PC-3 (cell line): Measurements from ENCODE around the gene POLDIP2. TPM values are rescaled to one million over a fixed set of nuclear protein-coding genes. Genes with fewer than 3 reads are reported as not detected.

Experiments used
- ATAC-seq: fragments of 200-7000 bp; cut with Tn5 transposase; 2 replicates; pipeline ENCODE4 v1.9.1; 2020; ENCODE audit warnings: mild to moderate bottlenecking, moderate library complexity
- BruUV-seq: library from RNA; stranded (reverse); fragments of 400-500 nt; replicated peaks from 2 replicates; lab custom pipeline; 2021; lab: Mats Ljungman, UMichigan
- CTCF ChIA-PET: fragments of 300-600 bp; sonication (Branson Sonifier 250); formaldehyde crosslinking; loops from one replicate; lab custom pipeline; 2022; ENCODE audit warnings: antibody characterized with exemption; lab: Charles Lee
- POLR2A ChIA-PET: fragments of 300-600 bp; sonication (Branson Sonifier 250); formaldehyde crosslinking; loops from one replicate; lab custom pipeline; 2022; ENCODE audit warnings: antibody characterized with exemption; ENCODE audit not compliant: unreplicated experiment; lab: Charles Lee
- DNase-seq: peaks from one replicate; pipeline ENCODE4 v3.0.0-alpha.2; 2015
- H2AFZ ChIP-seq: fragments of 300-600 bp; sonication (generic); 2 replicates; pipeline ENCODE4 v1.6.0; 2016; ENCODE audit warnings: antibody characterized with exemption, low read length
- H3F3A ChIP-seq: fragments of 300-600 bp; sonication (generic); one replicate; pipeline ENCODE4 v1.6.0; 2017; ENCODE audit warnings: antibody characterized with exemption, low read length, control low read depth, mild to moderate bottlenecking; ENCODE audit not compliant: unreplicated experiment
- H3K27ac ChIP-seq: fragments of 300-600 bp; sonication (generic); 2 replicates; pipeline ENCODE4 v1.5.1; 2016; ENCODE audit warnings: mild to moderate bottlenecking, low read length
- H3K27me3 ChIP-seq: fragments of 300-600 bp; sonication (generic); 2 replicates; pipeline ENCODE4 v1.6.1; 2016; ENCODE audit warnings: low read length, mixed read lengths
- H3K36me3 ChIP-seq: fragments of 300-600 bp; sonication (generic); 2 replicates; pipeline ENCODE4 v1.6.1; 2016; ENCODE audit warnings: low read depth, mixed run types, low read length, mixed read lengths
- H3K4me1 ChIP-seq: fragments of 300-600 bp; sonication (generic); 2 replicates; pipeline ENCODE4 v1.5.1; 2016; ENCODE audit warnings: low read length; ENCODE audit not compliant: insufficient read depth
- H3K4me2 ChIP-seq: fragments of 300-600 bp; sonication (generic); 2 replicates; pipeline ENCODE4 v1.6.0; 2016; ENCODE audit warnings: low read length
- H3K4me3 ChIP-seq: fragments of 300-600 bp; sonication (generic); 2 replicates; pipeline ENCODE4 v1.5.1; 2016; ENCODE audit warnings: mild to moderate bottlenecking, low read length, mixed read lengths
- H3K79me2 ChIP-seq: fragments of 300-600 bp; sonication (generic); 2 replicates; pipeline ENCODE4 v1.6.1; 2017; ENCODE audit warnings: low read length, mixed read lengths
- H3K9ac ChIP-seq: fragments of 300-600 bp; sonication (generic); 2 replicates; pipeline ENCODE4 v1.6.0; 2016; ENCODE audit warnings: mild to moderate bottlenecking, low read length
- H3K9me2 ChIP-seq: fragments of 300-600 bp; sonication (generic); replicated peaks from 2 replicates; pipeline ENCODE4 v1.6.1; 2016; ENCODE audit warnings: mixed run types, low read length, mixed read lengths
- H3K9me3 ChIP-seq: fragments of 300-600 bp; sonication (generic); 2 replicates; pipeline ENCODE4 v1.6.1; 2016; ENCODE audit warnings: low read length, mixed read lengths
- H4K20me1 ChIP-seq: fragments of 300-600 bp; sonication (generic); 2 replicates; pipeline ENCODE4 v1.6.1; 2016; ENCODE audit warnings: low read length, mixed read lengths
- EZH2 ChIP-seq: fragments of 300-600 bp; sonication (generic); IDR thresholded peaks from one replicate; pipeline ENCODE4 v1.6.1; 2017; ENCODE audit warnings: antibody characterized with exemption, mild to moderate bottlenecking, low read length; ENCODE audit not compliant: unreplicated experiment
- EZH2phosphoT487 ChIP-seq: fragments of 300-600 bp; sonication (generic); IDR thresholded peaks from 2 replicates; pipeline ENCODE4 v1.6.1; 2018; ENCODE audit warnings: mild to moderate bottlenecking, antibody characterized with exemption, low read length, borderline replicate concordance
- intact Hi-C: fragments of 100-400 bp; cut with micrococcal nuclease; formaldehyde crosslinking; loops from 2 replicates; pipeline ENCODE4 v1.9.0; 2023
- total RNA-seq: library from RNA; depleted of rRNA; stranded (reverse); fragments of >200 nt; gene quantifications from 2 replicates; pipeline ENCODE4 v1.2.3, GENCODE V29; 2014
- TF ChIP-seq, protein P1 (sequence below): fragments of 300-600 bp; sonication (generic); conservative IDR thresholded peaks from 2 replicates; pipeline ENCODE4 v1.5.1; 2017; ENCODE audit warnings: antibody characterized with exemption, low read depth, mild to moderate bottlenecking, low read length

POLDIP2 gene
- total RNA-seq, 1 experiment from 2014 or later: 137 TPM

DNA sequence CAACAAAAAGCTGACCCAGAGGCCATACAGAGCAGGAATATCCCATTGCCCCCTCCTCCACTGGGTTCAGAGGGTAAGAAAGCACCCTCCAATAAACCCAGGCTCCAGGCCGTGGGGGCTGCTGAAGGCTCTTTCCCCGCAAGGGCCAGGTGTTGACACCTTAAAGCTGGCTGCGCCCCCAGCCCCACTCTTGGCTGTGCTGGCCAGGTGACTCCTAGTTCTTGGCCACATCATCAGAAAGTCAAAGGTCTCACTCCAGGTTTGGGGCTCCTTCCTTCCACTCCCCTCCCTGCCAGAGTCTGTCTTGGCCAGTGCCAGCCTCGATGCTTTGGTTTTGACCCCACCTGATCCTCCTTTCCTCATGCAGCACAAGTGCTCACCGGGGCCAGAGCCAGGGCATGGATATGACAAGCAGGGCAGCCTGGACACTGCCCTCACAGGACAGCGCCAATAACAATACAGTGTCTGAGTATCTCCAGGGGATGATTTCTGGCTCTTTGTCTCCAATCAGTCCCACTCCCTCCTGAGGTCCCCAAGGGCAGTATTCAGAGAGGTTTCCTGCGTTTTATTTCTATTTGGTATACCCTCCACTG, 40.5 kb upstream of the POLDIP2 start:
- Histone ChIP-seq H2AFZ (no peak overlapping the region), H3K9ac (no peak overlapping the region), H4K20me1 (no peaks in the 10 kb centered on the region), H3K27ac (no peak overlapping the region), H3F3A (no peaks in the 10 kb centered on the region), H3K36me3 (no peaks in the 10 kb centered on the region), H3K4me3 (no peak overlapping the region), H3K79me2 (no peaks in the 10 kb centered on the region), H3K27me3 (no peaks in the 10 kb centered on the region), H3K9me2 (no peaks in the 10 kb centered on the region), H3K9me3 (no peaks in the 10 kb centered on the region), H3K4me2 (no peak overlapping the region), H3K4me1 (peaks cover 9% of the 10 kb centered on the region)
- no peak for ATAC-seq
- no TSS peak for BruUV-seq
- CTCF ChIA-PET: no interaction called here
- TF ChIP-seq EZH2 (no peak), EZH2phosphoT487 (no peak)
- TF ChIP-seq, protein P1, sequence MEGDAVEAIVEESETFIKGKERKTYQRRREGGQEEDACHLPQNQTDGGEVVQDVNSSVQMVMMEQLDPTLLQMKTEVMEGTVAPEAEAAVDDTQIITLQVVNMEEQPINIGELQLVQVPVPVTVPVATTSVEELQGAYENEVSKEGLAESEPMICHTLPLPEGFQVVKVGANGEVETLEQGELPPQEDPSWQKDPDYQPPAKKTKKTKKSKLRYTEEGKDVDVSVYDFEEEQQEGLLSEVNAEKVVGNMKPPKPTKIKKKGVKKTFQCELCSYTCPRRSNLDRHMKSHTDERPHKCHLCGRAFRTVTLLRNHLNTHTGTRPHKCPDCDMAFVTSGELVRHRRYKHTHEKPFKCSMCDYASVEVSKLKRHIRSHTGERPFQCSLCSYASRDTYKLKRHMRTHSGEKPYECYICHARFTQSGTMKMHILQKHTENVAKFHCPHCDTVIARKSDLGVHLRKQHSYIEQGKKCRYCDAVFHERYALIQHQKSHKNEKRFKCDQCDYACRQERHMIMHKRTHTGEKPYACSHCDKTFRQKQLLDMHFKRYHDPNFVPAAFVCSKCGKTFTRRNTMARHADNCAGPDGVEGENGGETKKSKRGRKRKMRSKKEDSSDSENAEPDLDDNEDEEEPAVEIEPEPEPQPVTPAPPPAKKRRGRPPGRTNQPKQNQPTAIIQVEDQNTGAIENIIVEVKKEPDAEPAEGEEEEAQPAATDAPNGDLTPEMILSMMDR: no peak
- intact Hi-C loops: no loop called here
- POLR2A ChIA-PET: no interaction called here
- no peak for DNase-seq

- no peak overlapping the region for H3K9ac ChIP-seq
- H3K9me2 ChIP-seq: no peaks in the 10 kb centered on the region
- ChIA-PET POLR2A (no interaction called here), CTCF (no interaction called here)
- no TSS peak for BruUV-seq
- H3K27me3 ChIP-seq: no peaks in the 10 kb centered on the region
- H3F3A ChIP-seq: no peaks in the 10 kb centered on the region
- H3K9me3 ChIP-seq: no peaks in the 10 kb centered on the region
- H2AFZ ChIP-seq: no peak overlapping the region
- TF ChIP-seq EZH2phosphoT487 (no peak), EZH2 (no peak)
- TF ChIP-seq, protein P1: no peak
- no peak for DNase-seq
- intact Hi-C loops: no loop called here
- H3K36me3 ChIP-seq: no peaks in the 10 kb centered on the region
- peaks cover 6% of the 10 kb centered on the region for H3K4me1 ChIP-seq
- no peaks in the 10 kb centered on the region for H3K79me2 ChIP-seq
- H3K4me3 ChIP-seq: no peak overlapping the region
- ATAC-seq: no peak
- no peak overlapping the region for H3K4me2 ChIP-seq
- H3K27ac ChIP-seq: no peak overlapping the region
- H4K20me1 ChIP-seq: no peaks in the 10 kb centered on the region
Observed at GRCh38 chr17:28397275-28397674, 39.9 kb upstream of the POLDIP2 start.

DNA sequence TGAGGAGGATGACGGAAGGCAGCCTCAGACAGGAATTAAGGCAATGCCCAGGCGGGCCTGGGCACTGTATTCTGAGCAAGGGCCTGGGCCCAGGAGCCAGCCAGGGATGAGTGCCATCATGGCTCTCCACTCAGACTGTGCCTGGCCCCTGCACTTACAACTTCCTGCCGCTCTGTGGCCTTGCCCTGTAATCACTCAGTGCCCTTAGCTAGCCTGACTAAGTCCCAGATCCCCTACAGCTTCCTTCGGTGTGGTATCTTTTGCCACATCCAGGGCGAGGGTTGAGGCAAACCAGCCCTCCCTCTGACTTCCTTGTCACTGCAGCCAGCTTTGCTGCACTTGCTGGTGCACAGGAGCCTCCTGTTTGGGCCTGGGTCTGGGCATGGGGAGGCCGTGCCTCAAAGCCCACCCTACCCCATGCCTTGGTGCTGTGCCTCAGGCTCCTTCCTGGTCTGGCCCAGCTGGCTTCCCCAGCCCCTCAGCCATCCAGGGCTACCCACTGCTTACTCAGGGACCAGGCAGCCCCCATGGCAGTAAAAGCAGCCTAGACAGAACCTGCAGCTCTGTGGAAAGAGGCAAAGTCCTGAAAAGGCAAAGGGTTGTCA, 39.4 kb upstream of the POLDIP2 start:
- no peaks in the 10 kb centered on the region for H3K27me3 ChIP-seq
- intact Hi-C loops: no loop called here
- H3K9ac ChIP-seq: no peak overlapping the region
- H3K4me2 ChIP-seq: no peak overlapping the region
- H2AFZ ChIP-seq: no peak overlapping the region
- TF ChIP-seq EZH2: no peak
- H3K27ac ChIP-seq: no peak overlapping the region
- no peaks in the 10 kb centered on the region for H3K79me2 ChIP-seq
- BruUV-seq: no TSS peak
- CTCF ChIA-PET: no interaction called here
- H3F3A ChIP-seq: no peaks in the 10 kb centered on the region
- POLR2A ChIA-PET: no interaction called here
- ATAC-seq: no peak
- H3K4me3 ChIP-seq: no peak overlapping the region
- no peaks in the 10 kb centered on the region for H4K20me1 ChIP-seq
- no peak for DNase-seq
- no peaks in the 10 kb centered on the region for H3K9me2 ChIP-seq
- no peaks in the 10 kb centered on the region for H3K36me3 ChIP-seq
- peaks cover under 1% of the 10 kb centered on the region; the same call in 1 of the 2 replicates for H3K4me1 ChIP-seq
- H3K9me3 ChIP-seq: no peaks in the 10 kb centered on the region
